Measurements from ENCODE around the gene CCT6B. TPM values are rescaled to one million over a fixed set of nuclear protein-coding genes. Genes with fewer than 3 reads are reported as not detected.
A peak's percentile ranks its signal among the peaks of the same experiment; 100 is the strongest.

The CCT6B gene
- total and polyA plus RNA-seq, 2 of the 13 experiments (the other 11 are each of a cell fraction or from before 2014, with no cell fraction given), result 0.41 to 1.4 TPM

GRCh38 chr17:34961093-34961911 is at the start of gene CCT6B, which contains the start of gene ZNF830 (continued):
- TF ChIP-seq, protein P1, sequence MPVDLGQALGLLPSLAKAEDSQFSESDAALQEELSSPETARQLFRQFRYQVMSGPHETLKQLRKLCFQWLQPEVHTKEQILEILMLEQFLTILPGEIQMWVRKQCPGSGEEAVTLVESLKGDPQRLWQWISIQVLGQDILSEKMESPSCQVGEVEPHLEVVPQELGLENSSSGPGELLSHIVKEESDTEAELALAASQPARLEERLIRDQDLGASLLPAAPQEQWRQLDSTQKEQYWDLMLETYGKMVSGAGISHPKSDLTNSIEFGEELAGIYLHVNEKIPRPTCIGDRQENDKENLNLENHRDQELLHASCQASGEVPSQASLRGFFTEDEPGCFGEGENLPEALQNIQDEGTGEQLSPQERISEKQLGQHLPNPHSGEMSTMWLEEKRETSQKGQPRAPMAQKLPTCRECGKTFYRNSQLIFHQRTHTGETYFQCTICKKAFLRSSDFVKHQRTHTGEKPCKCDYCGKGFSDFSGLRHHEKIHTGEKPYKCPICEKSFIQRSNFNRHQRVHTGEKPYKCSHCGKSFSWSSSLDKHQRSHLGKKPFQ (CRISPR knock-in tag; IDR thresholded peaks at IDR 0.05; ENCODE audit: insufficient replicate concordance), result peak; percentile 81
- TF ChIP-seq SALL1 (CRISPR knock-in tag; IDR thresholded peaks at IDR 0.05) (peak; percentile 77), ZNF10 (CRISPR knock-in tag; IDR thresholded peaks at IDR 0.05; ENCODE audit: borderline replicate concordance, low read depth) (no peak), WIZ (CRISPR knock-in tag; IDR thresholded peaks at IDR 0.05) (no peak; the same call in 1 of the 2 replicates), RXRB (CRISPR knock-in tag; IDR thresholded peaks at IDR 0.05; ENCODE audit: borderline replicate concordance) (no peak), HNRNPL (IDR thresholded peaks at IDR 0.05; ENCODE audit: low read depth, low read length) (peak; percentile 56; the same call in 1 of the 2 replicates), SALL2 (CRISPR knock-in tag; IDR thresholded peaks at IDR 0.05) (0 out of 2 replicates have a peak, but pooled peaks have one; percentile 72), KLF13 (CRISPR knock-in tag; IDR thresholded peaks at IDR 0.05) (no peak), ZNF446 (CRISPR knock-in tag; IDR thresholded peaks at IDR 0.05) (no peak), SMAD9 (CRISPR knock-in tag; IDR thresholded peaks at IDR 0.05) (0 out of 2 replicates have a peak, but pooled peaks have one; percentile 12), TP53 (CRISPR knock-in tag; conservative IDR thresholded peaks at IDR 0.05) (no peak), ZNF841 (CRISPR knock-in tag; IDR thresholded peaks at IDR 0.05; ENCODE audit: borderline replicate concordance) (no peak), FOXK1 (CRISPR knock-in tag; IDR thresholded peaks at IDR 0.05; ENCODE audit: borderline replicate concordance, low read depth) (peak; percentile 71; the same call in 1 of the 2 replicates), BATF2 (CRISPR knock-in tag; IDR thresholded peaks at IDR 0.05) (no peak), ZNF333 (CRISPR knock-in tag; IDR thresholded peaks at IDR 0.05; ENCODE audit: borderline replicate concordance) (no peak), MTA3 (CRISPR knock-in tag; IDR thresholded peaks at IDR 0.05) (no peak)
- TF ChIP-seq, protein P2, sequence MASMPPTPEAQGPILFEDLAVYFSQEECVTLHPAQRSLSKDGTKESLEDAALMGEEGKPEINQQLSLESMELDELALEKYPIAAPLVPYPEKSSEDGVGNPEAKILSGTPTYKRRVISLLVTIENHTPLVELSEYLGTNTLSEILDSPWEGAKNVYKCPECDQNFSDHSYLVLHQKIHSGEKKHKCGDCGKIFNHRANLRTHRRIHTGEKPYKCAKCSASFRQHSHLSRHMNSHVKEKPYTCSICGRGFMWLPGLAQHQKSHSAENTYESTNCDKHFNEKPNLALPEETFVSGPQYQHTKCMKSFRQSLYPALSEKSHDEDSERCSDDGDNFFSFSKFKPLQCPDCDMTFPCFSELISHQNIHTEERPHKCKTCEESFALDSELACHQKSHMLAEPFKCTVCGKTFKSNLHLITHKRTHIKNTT (CRISPR knock-in tag; IDR thresholded peaks at IDR 0.05), result no peak
- TF ChIP-seq, protein P3, sequence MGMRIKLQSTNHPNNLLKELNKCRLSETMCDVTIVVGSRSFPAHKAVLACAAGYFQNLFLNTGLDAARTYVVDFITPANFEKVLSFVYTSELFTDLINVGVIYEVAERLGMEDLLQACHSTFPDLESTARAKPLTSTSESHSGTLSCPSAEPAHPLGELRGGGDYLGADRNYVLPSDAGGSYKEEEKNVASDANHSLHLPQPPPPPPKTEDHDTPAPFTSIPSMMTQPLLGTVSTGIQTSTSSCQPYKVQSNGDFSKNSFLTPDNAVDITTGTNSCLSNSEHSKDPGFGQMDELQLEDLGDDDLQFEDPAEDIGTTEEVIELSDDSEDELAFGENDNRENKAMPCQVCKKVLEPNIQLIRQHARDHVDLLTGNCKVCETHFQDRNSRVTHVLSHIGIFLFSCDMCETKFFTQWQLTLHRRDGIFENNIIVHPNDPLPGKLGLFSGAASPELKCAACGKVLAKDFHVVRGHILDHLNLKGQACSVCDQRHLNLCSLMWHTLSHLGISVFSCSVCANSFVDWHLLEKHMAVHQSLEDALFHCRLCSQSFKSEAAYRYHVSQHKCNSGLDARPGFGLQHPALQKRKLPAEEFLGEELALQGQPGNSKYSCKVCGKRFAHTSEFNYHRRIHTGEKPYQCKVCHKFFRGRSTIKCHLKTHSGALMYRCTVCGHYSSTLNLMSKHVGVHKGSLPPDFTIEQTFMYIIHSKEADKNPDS (CRISPR knock-in tag; IDR thresholded peaks at IDR 0.05), result no peak
